GM12878 (cell line): ENCODE results near the gene E2F1. TPM values are rescaled to one million over a fixed set of nuclear protein-coding genes. Genes with fewer than 3 reads are reported as not detected.

ENCODE experiments used
- ATF3 ChIP-seq: IDR thresholded peaks from 2 replicates; pipeline ENCODE4 v1.6.1; 2011; ENCODE audit warnings: low read depth, mild to moderate bottlenecking, low read length, moderate library complexity, borderline replicate concordance; ENCODE audit errors: extremely low read depth
- CREB1 ChIP-seq: IDR thresholded peaks from 2 replicates; pipeline ENCODE4 v1.6.1; 2012; ENCODE audit warnings: low read depth, mild to moderate bottlenecking, inconsistent platforms
- CREM ChIP-seq: IDR thresholded peaks from 2 replicates; pipeline ENCODE4 v1.6.1; 2014; ENCODE audit warnings: antibody characterized with exemption, low read depth
- KLF5 ChIP-seq: fragments of 450-650 bp; IDR thresholded peaks from 2 replicates; pipeline ENCODE4 v1.6.1; 2014; ENCODE audit warnings: mild to moderate bottlenecking; ENCODE audit not compliant: partially characterized antibody
- MEF2B ChIP-seq: fragments of 450-650 bp; IDR thresholded peaks from 2 replicates; pipeline ENCODE4 v1.6.1; 2018; ENCODE audit warnings: mild to moderate bottlenecking, moderate library complexity; ENCODE audit not compliant: partially characterized antibody, poor library complexity, severe bottlenecking
- MLLT1 ChIP-seq: fragments of 450-650 bp; IDR thresholded peaks from 2 replicates; pipeline ENCODE4 v1.6.1; 2016; ENCODE audit warnings: mild to moderate bottlenecking
- NRF1 ChIP-seq: conservative IDR thresholded peaks from 2 replicates; pipeline ENCODE4 v1.6.1; 2011; ENCODE audit warnings: mild to moderate bottlenecking, low read depth, low read length, improper control_type of control experiment
- POLR2AphosphoS5 ChIP-seq: IDR thresholded peaks from 2 replicates; pipeline ENCODE4 v1.6.1; 2011; ENCODE audit warnings: mild to moderate bottlenecking, low read length, inconsistent platforms
- RUNX3 ChIP-seq: IDR thresholded peaks from 2 replicates; pipeline ENCODE4 v1.6.1; 2012; ENCODE audit warnings: low read length, inconsistent platforms
- SIN3A ChIP-seq: IDR thresholded peaks from 2 replicates; pipeline ENCODE4 v1.6.1; 2012; ENCODE audit warnings: low read depth, low read length, improper control_type of control experiment
- SMARCA5 ChIP-seq: fragments of 450-650 bp; IDR thresholded peaks from 2 replicates; pipeline ENCODE4 v1.6.1; 2017; ENCODE audit warnings: mild to moderate bottlenecking
- SMC3 ChIP-seq: IDR thresholded peaks from 2 replicates; pipeline ENCODE4 v1.6.1; 2011; ENCODE audit warnings: low read length, improper control_type of control experiment, borderline replicate concordance
- USF2 ChIP-seq: IDR thresholded peaks from 2 replicates; pipeline ENCODE4 v1.6.1; 2011; ENCODE audit warnings: low read depth, low read length, improper control_type of control experiment, borderline replicate concordance
- ZBTB4 ChIP-seq: fragments of 450-650 bp; formaldehyde crosslinking; IDR thresholded peaks from 2 replicates; pipeline ENCODE4 v1.4.0; 2022; ENCODE audit warnings: mild to moderate bottlenecking, moderate library complexity
- ZNF217 ChIP-seq: fragments of 450-650 bp; IDR thresholded peaks from 2 replicates; pipeline ENCODE4 v1.6.1; 2017; ENCODE audit warnings: antibody characterized with exemption, mild to moderate bottlenecking
- ZNF274 ChIP-seq: IDR thresholded peaks from one replicate; pipeline ENCODE4 v1.8.0; 2011; ENCODE audit not compliant: insufficient read length, insufficient read depth
- ZNF592 ChIP-seq: fragments of 450-650 bp; IDR thresholded peaks from 2 replicates; pipeline ENCODE4 v1.6.1; 2017; ENCODE audit warnings: mild to moderate bottlenecking, moderate library complexity
- polyA plus RNA-seq, 11 experiments: library from polyadenylated mRNA; depleted of rRNA in 4 of 11; unstranded in 6 of 11; stranded (reverse) in 5 of 11; fragments of >200 nt; fragmentation: Nextera tagmentation in 4 of 11; fragmentation: Illumina TruSeq in 1 of 11; extraction: Ambion mirVana in 4 of 11; extraction: Trizol in 1 of 11; gene quantifications; 1 replicate in 1 of 11; 2 replicates in 10 of 11; pipeline versions ENCODE4 v1.2.1 to v1.2.3, GENCODE V29; 2011 to 2016; ENCODE audit warnings: inconsistent platforms in 2 of 11, missing spikeins in 2 of 11, low read depth in 1 of 11
- total RNA-seq, 4 experiments: library from RNA; depleted of rRNA in 3 of 4; stranded (reverse); fragments of >200 nt in 3 of 4; fragmentation: Illumina TruSeq in 1 of 4; extraction: Trizol in 1 of 4; gene quantifications; 2 replicates each; pipeline versions ENCODE4 v1.2.1 to v1.2.3, GENCODE V29; 2013 to 2021

Gene E2F1
- total and polyA plus RNA-seq, 10 of the 15 experiments (the other 5 are each of a cell fraction or from before 2014, with no cell fraction given) = 0.29 to 50.2 (median 19.7) TPM

GRCh38 chr20:33663161-33664084 is 22.8 kb downstream of the E2F1 start (continued):
- no peak for TF ChIP-seq ZNF592
- TF ChIP-seq MEF2B = peak; percentile 41
- no peak for TF ChIP-seq USF2
- TF ChIP-seq ZNF217 = peak; percentile 57; the same call in 1 of the 2 replicates
- peak; percentile 58 for TF ChIP-seq RUNX3
- no peak for TF ChIP-seq ZBTB4 (CRISPR knock-in tag)
- TF ChIP-seq ZNF274 = no peak
- 0 out of 2 replicates have a peak, but pooled peaks have one; percentile 2 for TF ChIP-seq CREM
- TF ChIP-seq MLLT1 = no peak
- peak; percentile 75 for TF ChIP-seq KLF5
- TF ChIP-seq ATF3 = no peak
- TF ChIP-seq SMARCA5 = peak; percentile 70; the same call in 1 of the 2 replicates
- no peak for TF ChIP-seq SMC3
- peak; percentile 62; the same call in 1 of the 2 replicates for TF ChIP-seq SIN3A
- peak; percentile 59; the same call in 1 of the 2 replicates for TF ChIP-seq CREB1
- TF ChIP-seq POLR2AphosphoS5 = peak; percentile 74; the same call in 1 of the 2 replicates
- 0 out of 2 replicates have a peak, but pooled peaks have one; percentile 14 for TF ChIP-seq NRF1
